MCF 10A (cell line): Measurements from ENCODE around the gene TAS1R2. TPM values are rescaled to one million over a fixed set of nuclear protein-coding genes. Genes with fewer than 3 reads are reported as not detected.

Source experiments
- BruUV-seq: library from RNA; stranded (reverse); fragments of 400-500 nt; replicated peaks from 2 replicates; lab custom pipeline; 2021; lab: Mats Ljungman, UMichigan
- CTCF ChIA-PET: fragments of 300-600 bp; sonication (Branson Sonifier 250); formaldehyde crosslinking; extraction: SDS; loops from one replicate; lab custom pipeline; 2021; ENCODE audit warnings: antibody characterized with exemption, inconsistent platforms; lab: Yijun Ruan, JAX
- POLR2A ChIA-PET: fragments of 300-600, 350-650 bp; sonication (Branson Sonifier 250); formaldehyde crosslinking; extraction: SDS; loops from one replicate; lab custom pipeline; 2020; ENCODE audit warnings: antibody characterized with exemption, inconsistent platforms; lab: Yijun Ruan, JAX
- DNase-seq: peaks from one replicate; pipeline ENCODE4 v3.0.0-alpha.2; 2018; ENCODE audit not compliant: unreplicated experiment
- H3K27ac Mint-ChIP-seq: one replicate; pipeline ENCODE4 v1.8.0; 2022; ENCODE audit warnings: mild to moderate bottlenecking, low read depth, mixed read lengths; ENCODE audit not compliant: unreplicated experiment
- H3K27me3 Mint-ChIP-seq: one replicate; pipeline ENCODE4 v1.8.0; 2022; ENCODE audit warnings: mixed read lengths; ENCODE audit not compliant: insufficient read depth, unreplicated experiment
- H3K36me3 Mint-ChIP-seq: one replicate; pipeline ENCODE4 v1.8.0; 2022; ENCODE audit warnings: mild to moderate bottlenecking, moderate library complexity, mixed read lengths; ENCODE audit not compliant: insufficient read depth, unreplicated experiment
- H3K4me1 Mint-ChIP-seq: one replicate; pipeline ENCODE4 v1.8.0; 2022; ENCODE audit warnings: mixed read lengths; ENCODE audit not compliant: insufficient read depth, unreplicated experiment
- H3K4me3 Mint-ChIP-seq: one replicate; pipeline ENCODE4 v1.8.0; 2022; ENCODE audit warnings: mild to moderate bottlenecking, moderate library complexity, mixed read lengths; ENCODE audit not compliant: unreplicated experiment
- H3K9me3 Mint-ChIP-seq: one replicate; pipeline ENCODE4 v1.8.0; 2022; ENCODE audit warnings: mixed read lengths; ENCODE audit not compliant: unreplicated experiment
- CTCF ChIP-seq: fragments of 200-600 bp; IDR thresholded peaks from one replicate; pipeline ENCODE4 v1.8.0; 2022; ENCODE audit warnings: antibody characterized with exemption, mild to moderate bottlenecking; ENCODE audit not compliant: unreplicated experiment
- intact Hi-C: fragments of 100-400 bp; cut with micrococcal nuclease; formaldehyde crosslinking; loops from 2 replicates; pipeline ENCODE4 v1.14.1; 2022
- total RNA-seq: library from RNA; stranded (reverse); gene quantifications from 2 replicates; pipeline ENCODE4 v1.2.3, GENCODE V29; 2022

TAS1R2 gene
- total RNA-seq, 1 experiment from 2014 or later, result not detected

DNA sequence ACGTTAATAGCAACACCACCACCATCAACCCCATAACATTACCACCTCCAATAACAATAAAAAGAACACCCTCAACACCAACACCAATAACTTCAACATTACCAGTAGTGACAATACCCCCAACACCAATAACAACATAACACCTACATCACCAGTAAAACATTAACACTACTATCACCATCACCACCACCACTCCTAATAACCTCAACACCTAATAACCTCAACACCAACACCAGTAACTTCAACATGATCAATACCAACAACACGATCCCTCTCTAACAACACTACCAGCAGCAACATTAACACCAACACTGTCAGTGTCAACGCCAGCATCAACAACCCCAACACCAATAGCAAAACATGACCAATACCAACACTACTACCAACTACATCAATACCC lies 57.2 kb downstream of the TAS1R2 start:
- intact Hi-C loops, result no loop called here
- DNase-seq, result no peak
- Mint-ChIP-seq H3K4me3 (no peak overlapping the region), H3K27ac (no peak overlapping the region), H3K36me3 (no peaks in the 10 kb centered on the region), H3K4me1 (no peaks in the 10 kb centered on the region), H3K27me3 (peaks cover 11% of the 10 kb centered on the region), H3K9me3 (no peaks in the 10 kb centered on the region)
- CTCF ChIA-PET, result no interaction called here
- no TSS peak for BruUV-seq
- no peak for TF ChIP-seq CTCF
- POLR2A ChIA-PET, result no interaction called here

- no peak for TF ChIP-seq CTCF
- H3K27ac Mint-ChIP-seq, result no peak overlapping the region
- ChIA-PET POLR2A (no interaction called here), CTCF (no interaction called here)
- intact Hi-C loops, result no loop called here
- no TSS peak for BruUV-seq
- H3K4me1 Mint-ChIP-seq, result peaks cover 5% of the 10 kb centered on the region
- no peaks in the 10 kb centered on the region for H3K36me3 Mint-ChIP-seq
- no peak for DNase-seq
- H3K4me3 Mint-ChIP-seq, result no peak overlapping the region
- H3K27me3 Mint-ChIP-seq, result peaks cover 27% of the 10 kb centered on the region
- no peaks in the 10 kb centered on the region for H3K9me3 Mint-ChIP-seq
Observed at GRCh38 chr1:18800258-18800657, 59.2 kb downstream of the TAS1R2 start.

DNA sequence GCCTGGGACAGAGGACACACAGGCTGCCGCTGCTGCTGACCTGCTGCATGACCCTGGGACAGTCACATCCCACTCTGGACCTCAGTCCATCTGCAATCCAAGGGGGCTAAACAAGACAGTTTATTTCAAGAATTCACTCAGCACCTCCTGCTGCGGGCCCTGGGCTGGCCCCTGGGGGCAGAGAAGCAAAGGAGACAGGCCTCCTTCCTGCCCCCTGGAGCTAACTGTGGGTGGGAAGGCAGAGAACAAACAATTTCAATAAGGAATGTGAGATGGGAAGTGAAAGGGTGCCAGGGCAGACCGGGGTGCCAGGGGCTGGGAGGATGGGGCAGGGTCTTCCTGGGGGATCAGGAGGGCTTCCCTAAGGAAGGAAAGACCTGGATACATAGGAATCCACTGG lies 60.0 kb downstream of the TAS1R2 start:
- no peak for TF ChIP-seq CTCF
- no peak overlapping the region for H3K27ac Mint-ChIP-seq
- H3K4me3 Mint-ChIP-seq, result no peak overlapping the region
- H3K9me3 Mint-ChIP-seq, result no peaks in the 10 kb centered on the region
- H3K27me3 Mint-ChIP-seq, result peaks cover 24% of the 10 kb centered on the region
- no peak for DNase-seq
- ChIA-PET CTCF (no interaction called here), POLR2A (no interaction called here)
- H3K36me3 Mint-ChIP-seq, result no peaks in the 10 kb centered on the region
- BruUV-seq, result no TSS peak
- intact Hi-C loops, result no loop called here
- peaks cover 5% of the 10 kb centered on the region for H3K4me1 Mint-ChIP-seq

DNA sequence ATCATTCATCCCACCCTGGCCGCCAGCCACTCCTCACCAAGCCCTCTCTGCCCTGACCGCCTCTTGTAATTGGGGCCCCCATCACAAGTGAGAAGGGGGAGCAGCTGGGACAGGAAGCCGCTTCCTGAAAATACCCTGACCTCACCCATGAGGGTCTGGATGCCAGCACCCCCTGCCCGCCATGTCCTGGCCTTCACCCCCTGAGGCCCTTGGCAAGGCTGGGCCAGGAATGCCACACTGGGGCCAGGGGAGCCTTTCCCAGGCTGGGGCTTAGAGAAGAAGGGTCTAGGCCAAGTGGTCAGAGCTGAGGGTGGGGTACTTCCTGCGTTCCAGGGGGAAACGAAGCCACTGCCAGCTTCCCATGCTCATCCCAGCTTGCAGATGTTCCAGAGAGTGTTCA lies 60.5 kb downstream of the TAS1R2 start:
- Mint-ChIP-seq H3K27me3 (peaks cover 27% of the 10 kb centered on the region), H3K4me3 (no peak overlapping the region), H3K27ac (no peak overlapping the region), H3K36me3 (no peaks in the 10 kb centered on the region), H3K4me1 (peaks cover 5% of the 10 kb centered on the region), H3K9me3 (no peaks in the 10 kb centered on the region)
- intact Hi-C loops, result no loop called here
- no TSS peak for BruUV-seq
- POLR2A ChIA-PET, result interaction anchor here (0.6 kb wide), 1 partner anchor 918 kb away, joined by 4 read pairs; no protein-coding TSS in a partner anchor
- TF ChIP-seq CTCF, result no peak
- CTCF ChIA-PET, result no interaction called here
- no peak for DNase-seq
